Upper lobe of left lung (tissue), 6 donors: ENCODE data around the gene HBZ. TPM values are rescaled to one million over a fixed set of nuclear protein-coding genes. Genes with fewer than 3 reads are reported as not detected.
"Not testable (repeated sequence)": the region's sequence is repeated elsewhere in the genome, so short reads cannot be mapped to it uniquely, and the experiment has no call there.

Source experiments
- ATAC-seq, 2 donors: fragments of 200-7000 bp; cut with Tn5 transposase; one replicate each; pipeline ENCODE4 v1.9.1; 2022; ENCODE audit warnings: mild to moderate bottlenecking in 2 of 2, moderate library complexity in 2 of 2; ENCODE audit not compliant: low FRiP score in 2 of 2
- DNase-seq, 2 donors: peaks; one replicate each; pipeline ENCODE4 v3.0.0-alpha.2; 2019 to 2020
- H3K27ac ChIP-seq, 4 donors: fragments of 200-600 bp; sonication (generic); one replicate each; pipeline ENCODE4 v1.5.1; 2016 to 2019
- H3K27me3 ChIP-seq, 4 donors: fragments of 200-600 bp; sonication (generic); one replicate each; pipeline ENCODE4 v1.5.1; 2017 to 2019
- H3K36me3 ChIP-seq, 4 donors: fragments of 200-600 bp; sonication (generic); one replicate each; pipeline ENCODE4 v1.5.1; 2016 to 2019
- H3K4me1 ChIP-seq, 4 donors: fragments of 200-600 bp; sonication (generic); one replicate each; pipeline ENCODE4 v1.5.1; 2018 to 2019
- H3K4me3 ChIP-seq, 4 donors: fragments of 200-600 bp; sonication (generic); one replicate each; pipeline ENCODE4 v1.5.1; 2017 to 2019; ENCODE audit warnings: mild to moderate bottlenecking in 2 of 4, moderate library complexity in 1 of 4
- H3K9me3 ChIP-seq, 4 donors: fragments of 200-600 bp; sonication (generic); one replicate each; pipeline ENCODE4 v1.5.1; 2018 to 2019
- EP300 ChIP-seq, 4 donors: sonication (generic); formaldehyde crosslinking; IDR thresholded peaks; one replicate each; pipeline ENCODE4 v1.5.1; 2017; ENCODE audit warnings: antibody characterized with exemption in 4 of 4, control low read depth in 2 of 4
- POLR2A ChIP-seq, 4 donors: fragments of 450-650 bp; IDR thresholded peaks; one replicate each; pipeline ENCODE4 v1.5.1; 2016 to 2017; ENCODE audit warnings: antibody characterized with exemption in 4 of 4, mild to moderate bottlenecking in 2 of 4
- POLR2AphosphoS5 ChIP-seq, 2 donors: sonication (generic); formaldehyde crosslinking; IDR thresholded peaks; one replicate each; pipeline ENCODE4 v1.5.1; 2017; ENCODE audit warnings: antibody characterized with exemption in 2 of 2
- WGBS, 2 donors: methylation state at CpG; one replicate each; pipeline ENCODE4 v1.1.5; 2017 to 2018; 5-methylcytosine and 5-hydroxymethylcytosine counted together
- total RNA-seq, 6 donors: library from RNA; depleted of rRNA in 4 of 6; stranded (reverse); fragments of >200 nt in 4 of 6; gene quantifications; one replicate each; pipeline versions ENCODE4 v1.1.0 to v1.2.1, GENCODE V29; 2016 to 2021
- TF ChIP-seq, protein P1 (sequence below), 6 experiments: fragments of 450-650 bp in 4 of 6; fragments of 200-600 bp in 2 of 6; sonication (generic) in 2 of 6; IDR thresholded peaks; one replicate each; pipeline ENCODE4 v1.5.1; 2016 to 2019; ENCODE audit warnings: antibody characterized with exemption in 6 of 6
- donor health status: DM: no; HTN: no; CAD: no; lungs with moderate emphysema.
- donor health status: DM: no; HTN: yes; CAD: no; lungs with severe emphysema.

Gene HBZ
- total RNA-seq, 6 donors from 2014 or later = 1.1 to 1.2 TPM; not detected in 4

DNA sequence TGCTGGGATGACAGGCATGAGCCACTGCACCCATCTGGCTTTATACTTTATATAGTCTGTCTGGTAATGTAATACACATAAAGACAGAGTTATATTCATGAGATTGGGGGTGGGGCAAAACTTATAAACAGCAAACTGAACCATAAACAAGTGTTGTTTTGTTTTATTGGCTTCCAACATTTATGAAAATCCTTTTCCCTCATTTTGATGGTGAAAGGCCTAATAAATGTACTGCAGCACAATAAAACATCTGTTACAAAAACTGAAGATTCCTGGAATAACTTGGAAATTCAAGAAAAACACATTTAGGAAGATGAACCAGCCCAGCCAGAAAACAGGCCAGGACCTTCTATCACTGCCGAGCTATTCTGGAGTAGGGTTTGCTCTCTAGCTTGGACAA lies 30.1 kb upstream of the HBZ start:
- ATAC-seq (no peak), DNase-seq (no peak)
- 88 to 89% methylated on average over 1 of the region's 1 CpG for WGBS, 2 donors
- Histone ChIP-seq H3K36me3 (peaks cover 0 to 15% (median 2%) of the 10 kb centered on the region in 4 donors), H3K27me3 (no peaks in the 10 kb centered on the region), H3K4me1 (peaks cover 0 to 7% (median 0%) of the 10 kb centered on the region in 4 donors), H3K9me3 (no peaks in the 10 kb centered on the region), H3K27ac (no peak overlapping the region), H3K4me3 (no peak overlapping the region)
- TF ChIP-seq, protein P1, sequence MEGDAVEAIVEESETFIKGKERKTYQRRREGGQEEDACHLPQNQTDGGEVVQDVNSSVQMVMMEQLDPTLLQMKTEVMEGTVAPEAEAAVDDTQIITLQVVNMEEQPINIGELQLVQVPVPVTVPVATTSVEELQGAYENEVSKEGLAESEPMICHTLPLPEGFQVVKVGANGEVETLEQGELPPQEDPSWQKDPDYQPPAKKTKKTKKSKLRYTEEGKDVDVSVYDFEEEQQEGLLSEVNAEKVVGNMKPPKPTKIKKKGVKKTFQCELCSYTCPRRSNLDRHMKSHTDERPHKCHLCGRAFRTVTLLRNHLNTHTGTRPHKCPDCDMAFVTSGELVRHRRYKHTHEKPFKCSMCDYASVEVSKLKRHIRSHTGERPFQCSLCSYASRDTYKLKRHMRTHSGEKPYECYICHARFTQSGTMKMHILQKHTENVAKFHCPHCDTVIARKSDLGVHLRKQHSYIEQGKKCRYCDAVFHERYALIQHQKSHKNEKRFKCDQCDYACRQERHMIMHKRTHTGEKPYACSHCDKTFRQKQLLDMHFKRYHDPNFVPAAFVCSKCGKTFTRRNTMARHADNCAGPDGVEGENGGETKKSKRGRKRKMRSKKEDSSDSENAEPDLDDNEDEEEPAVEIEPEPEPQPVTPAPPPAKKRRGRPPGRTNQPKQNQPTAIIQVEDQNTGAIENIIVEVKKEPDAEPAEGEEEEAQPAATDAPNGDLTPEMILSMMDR (IDR thresholded peaks at IDR 0.05) = no peak
- TF ChIP-seq EP300 (IDR thresholded peaks at IDR 0.05) (no peak), POLR2A (IDR thresholded peaks at IDR 0.05) (no peak), POLR2AphosphoS5 (IDR thresholded peaks at IDR 0.05) (no peak)

DNA sequence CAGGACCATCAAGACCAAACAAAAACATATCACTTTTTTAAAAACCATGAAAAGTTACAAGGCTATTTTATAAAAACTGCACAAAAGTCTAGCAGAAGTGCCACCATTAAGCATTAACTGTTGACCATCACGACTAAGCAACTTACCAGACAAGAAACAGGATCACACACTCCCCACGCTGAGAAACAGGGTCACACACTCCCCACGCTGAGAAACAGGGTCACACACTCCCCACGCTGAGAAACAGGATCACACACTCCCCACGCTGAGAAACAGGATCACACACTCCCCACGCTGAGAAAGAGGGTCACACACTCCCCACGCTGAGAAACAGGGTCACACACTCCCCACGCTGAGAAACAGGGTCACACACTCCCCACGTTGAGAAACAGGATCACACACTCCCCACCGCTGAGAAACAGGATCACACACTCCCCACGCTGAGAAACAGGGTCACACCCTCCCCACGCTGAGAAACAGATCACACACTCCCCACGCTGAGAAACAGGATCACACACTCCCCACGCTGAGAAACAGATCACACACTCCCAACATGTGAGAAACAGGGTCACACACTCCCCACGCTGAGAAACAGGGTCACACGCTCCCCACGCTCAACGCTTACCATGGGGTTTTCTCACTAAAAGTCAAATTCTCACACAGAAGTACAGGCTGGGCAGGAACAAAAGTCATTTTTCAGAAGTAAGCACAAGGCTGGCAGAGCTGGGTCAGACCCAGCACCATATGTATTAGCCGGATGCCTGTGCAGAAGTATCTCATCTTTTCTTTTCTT lies 28.7 kb upstream of the HBZ start:
- ATAC-seq, H3K27ac ChIP-seq, H3K36me3 ChIP-seq, H3K27me3 ChIP-seq, H3K9me3 ChIP-seq, DNase-seq, H3K4me1 ChIP-seq, H3K4me3 ChIP-seq: not testable (repeated sequence)
- WGBS, 2 donors = 82 to 84% methylated on average over 10 to 18 of the region's 19 CpGs

DNA sequence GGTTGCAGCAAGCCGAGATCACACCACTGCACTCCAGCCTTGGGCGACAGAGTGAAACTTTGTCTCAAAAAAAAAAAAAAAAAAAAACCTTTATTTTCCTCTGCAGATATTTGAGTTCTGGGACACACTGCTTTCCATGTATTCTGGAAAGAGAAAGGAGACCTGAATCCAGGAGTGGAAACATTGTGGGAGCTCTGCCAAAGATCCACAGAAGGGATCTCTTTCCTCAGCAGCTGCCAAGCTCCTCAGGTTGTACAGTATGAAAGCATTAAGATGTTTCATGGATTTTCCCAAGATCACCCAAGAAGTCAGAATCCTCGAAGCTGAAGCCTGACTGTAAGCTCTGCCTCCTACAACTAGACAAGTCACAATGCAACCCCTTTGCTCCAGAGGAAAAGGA lies 27.4 kb upstream of the HBZ start:
- DNase-seq (no peak), ATAC-seq (no peak)
- Histone ChIP-seq H3K36me3 (peaks cover 0 to 10% (median 2%) of the 10 kb centered on the region in 4 donors), H3K9me3 (no peaks in the 10 kb centered on the region), H3K4me3 (no peak overlapping the region), H3K27me3 (no peaks in the 10 kb centered on the region), H3K4me1 (no peaks in the 10 kb centered on the region), H3K27ac (no peak overlapping the region)
- TF ChIP-seq EP300 (IDR thresholded peaks at IDR 0.05) (no peak), POLR2AphosphoS5 (IDR thresholded peaks at IDR 0.05) (no peak), POLR2A (IDR thresholded peaks at IDR 0.05) (no peak)
- TF ChIP-seq, protein P1 (IDR thresholded peaks at IDR 0.05) = no peak
- 92 to 96% methylated on average over 3 of the region's 3 CpGs for WGBS, 2 donors

DNA sequence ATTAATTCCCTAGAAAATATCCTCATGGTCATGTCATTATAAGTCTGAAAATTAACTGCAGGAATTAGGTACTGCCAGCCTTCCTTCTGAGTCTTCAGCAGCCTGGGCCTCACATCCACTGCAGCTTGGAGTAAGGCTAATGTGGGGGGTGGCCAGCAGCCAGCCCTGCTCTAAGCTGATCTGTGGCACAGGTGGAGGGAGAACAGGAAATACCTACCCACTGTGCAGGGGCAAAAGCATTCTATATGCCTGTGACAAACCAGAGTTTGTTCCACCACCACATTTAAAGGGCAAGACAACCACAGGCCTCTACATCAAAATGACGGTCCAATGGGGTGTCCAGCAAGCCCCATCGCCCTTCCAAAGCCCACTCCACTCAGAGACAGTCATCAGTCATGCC lies 23.4 kb upstream of the HBZ start:
- ATAC-seq (no peak), DNase-seq (no peak)
- 94 to 100% methylated on average over 2 of the region's 2 CpGs for WGBS, 2 donors
- Histone ChIP-seq H3K9me3 (no peaks in the 10 kb centered on the region), H3K4me3 (no peak overlapping the region), H3K36me3 (peaks cover 0 to 5% (median 2%) of the 10 kb centered on the region in 4 donors), H3K27ac (no peak overlapping the region), H3K27me3 (no peaks in the 10 kb centered on the region), H3K4me1 (no peaks in the 10 kb centered on the region)
- TF ChIP-seq POLR2A (IDR thresholded peaks at IDR 0.05) (no peak), EP300 (IDR thresholded peaks at IDR 0.05) (no peak), POLR2AphosphoS5 (IDR thresholded peaks at IDR 0.05) (no peak)
- TF ChIP-seq, protein P1 (IDR thresholded peaks at IDR 0.05) = no peak

- Histone ChIP-seq H3K4me1 (no peaks in the 10 kb centered on the region), H3K27ac (no peak overlapping the region), H3K36me3 (no peaks in the 10 kb centered on the region), H3K27me3 (no peaks in the 10 kb centered on the region), H3K9me3 (no peaks in the 10 kb centered on the region), H3K4me3 (no peak overlapping the region)
- no peak for ATAC-seq
- TF ChIP-seq POLR2AphosphoS5 (IDR thresholded peaks at IDR 0.05) = no peak
- TF ChIP-seq EP300 (IDR thresholded peaks at IDR 0.05) = no peak
- no peak for TF ChIP-seq POLR2A (IDR thresholded peaks at IDR 0.05)
- TF ChIP-seq, protein P1 (IDR thresholded peaks at IDR 0.05) = no peak
- no peak for DNase-seq
- 95% methylated on average over 13 to 15 of the region's 15 CpGs for WGBS, 2 donors
Observed at GRCh38 chr16:130533-131173, 21.8 kb upstream of the HBZ start.
